ENCODE measurements around the gene SIK2.

SIK2 gene

DNA sequence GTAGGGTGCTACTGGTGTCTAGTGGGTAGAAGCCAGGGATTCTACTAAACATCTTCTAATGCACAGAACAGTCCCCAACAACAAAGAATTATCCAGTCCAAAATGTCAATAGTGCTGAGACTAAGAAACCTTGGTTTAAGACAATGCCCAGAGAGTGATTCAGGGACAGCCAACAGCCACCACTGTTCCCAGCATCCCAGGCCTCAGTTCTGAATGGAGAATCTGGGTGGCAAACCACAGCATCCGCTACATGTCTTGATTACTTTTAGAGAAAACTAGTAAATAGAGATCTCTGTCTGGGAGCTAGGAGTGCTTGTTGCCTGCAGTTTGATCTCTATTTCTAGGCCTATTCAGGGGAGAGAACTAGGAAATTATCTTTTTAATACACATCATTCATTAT lies 20.9 kb upstream of the SIK2 start:
- H3K4me3 ChIP-seq (ENCODE audit: low read depth, low read length) = no peak overlapping the region
- DNase-seq (ENCODE audit: low read depth) = no peak
- TF ChIP-seq, protein P1, sequence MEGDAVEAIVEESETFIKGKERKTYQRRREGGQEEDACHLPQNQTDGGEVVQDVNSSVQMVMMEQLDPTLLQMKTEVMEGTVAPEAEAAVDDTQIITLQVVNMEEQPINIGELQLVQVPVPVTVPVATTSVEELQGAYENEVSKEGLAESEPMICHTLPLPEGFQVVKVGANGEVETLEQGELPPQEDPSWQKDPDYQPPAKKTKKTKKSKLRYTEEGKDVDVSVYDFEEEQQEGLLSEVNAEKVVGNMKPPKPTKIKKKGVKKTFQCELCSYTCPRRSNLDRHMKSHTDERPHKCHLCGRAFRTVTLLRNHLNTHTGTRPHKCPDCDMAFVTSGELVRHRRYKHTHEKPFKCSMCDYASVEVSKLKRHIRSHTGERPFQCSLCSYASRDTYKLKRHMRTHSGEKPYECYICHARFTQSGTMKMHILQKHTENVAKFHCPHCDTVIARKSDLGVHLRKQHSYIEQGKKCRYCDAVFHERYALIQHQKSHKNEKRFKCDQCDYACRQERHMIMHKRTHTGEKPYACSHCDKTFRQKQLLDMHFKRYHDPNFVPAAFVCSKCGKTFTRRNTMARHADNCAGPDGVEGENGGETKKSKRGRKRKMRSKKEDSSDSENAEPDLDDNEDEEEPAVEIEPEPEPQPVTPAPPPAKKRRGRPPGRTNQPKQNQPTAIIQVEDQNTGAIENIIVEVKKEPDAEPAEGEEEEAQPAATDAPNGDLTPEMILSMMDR (conservative IDR thresholded peaks at IDR 0.05; ENCODE audit: low read depth, low read length) = no peak

DNA sequence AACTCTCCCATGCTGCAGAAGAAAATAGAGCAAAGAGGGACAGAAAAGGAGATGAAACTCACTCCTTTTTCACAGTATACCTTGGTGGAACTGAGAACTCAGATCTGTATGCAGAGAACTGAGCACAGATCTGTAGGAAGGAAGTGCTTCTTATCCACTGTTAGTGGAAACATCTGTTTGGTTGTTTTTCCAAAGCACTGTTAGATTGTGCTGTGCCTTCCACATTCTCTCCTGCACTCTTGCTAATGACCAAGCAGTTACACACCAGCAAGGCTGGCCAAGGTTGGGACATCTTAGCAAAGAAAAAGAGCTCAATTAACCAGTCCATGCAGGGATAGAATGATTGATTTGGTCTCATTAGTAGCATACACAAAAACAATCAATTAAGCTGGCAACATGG lies 20.1 kb upstream of the SIK2 start:
- no peak for DNase-seq (ENCODE audit: low read depth)
- TF ChIP-seq, protein P1 (conservative IDR thresholded peaks at IDR 0.05; ENCODE audit: low read depth, low read length) = no peak
- H3K4me3 ChIP-seq (ENCODE audit: low read depth, low read length) = no peak overlapping the region

DNA sequence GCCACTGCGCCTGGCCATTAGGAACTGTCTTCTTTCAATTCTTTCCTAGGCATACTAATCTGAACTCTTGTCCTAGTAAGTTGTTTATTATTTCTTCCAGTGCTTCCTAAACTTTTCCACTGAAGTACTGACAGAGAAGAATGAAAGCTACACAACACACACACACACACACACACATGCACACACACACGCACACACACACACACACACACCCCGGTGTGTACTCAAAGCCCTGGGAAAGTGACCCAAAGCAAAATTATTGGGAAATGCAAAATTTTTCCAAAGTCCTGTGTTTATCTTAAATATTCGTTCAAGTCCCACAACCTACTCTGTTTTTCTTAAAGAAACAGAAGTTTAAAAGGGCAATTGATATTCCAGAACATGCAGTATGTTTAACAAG lies 19.4 kb upstream of the SIK2 start:
- TF ChIP-seq, protein P1 (conservative IDR thresholded peaks at IDR 0.05; ENCODE audit: low read depth, low read length) = no peak
- H3K4me3 ChIP-seq (ENCODE audit: low read depth, low read length) = no peak overlapping the region
- DNase-seq (ENCODE audit: low read depth) = peak; percentile 70

DNA sequence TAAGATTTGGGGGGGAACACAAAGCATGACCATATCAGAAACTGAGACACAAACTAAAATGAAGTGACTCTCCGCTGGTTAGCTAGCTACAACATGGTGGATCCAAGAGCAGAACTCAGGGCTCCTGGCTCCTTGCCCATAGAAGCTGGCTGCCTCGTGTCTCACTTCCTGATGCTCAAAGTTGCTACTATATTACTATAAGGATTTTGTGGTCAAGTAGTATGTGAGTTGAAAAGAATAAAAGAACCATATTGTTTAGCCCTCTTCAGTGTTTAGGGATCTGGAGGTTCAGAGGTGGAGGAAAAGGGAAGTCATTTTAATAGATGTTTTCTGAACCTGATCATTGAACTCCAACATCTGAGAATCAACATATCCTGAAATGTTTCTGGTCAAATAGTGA lies 16.9 kb upstream of the SIK2 start:
- no peak overlapping the region for H3K4me3 ChIP-seq (ENCODE audit: low read depth, low read length)
- TF ChIP-seq, protein P1 (conservative IDR thresholded peaks at IDR 0.05; ENCODE audit: low read depth, low read length) = no peak
- peak; percentile 76 for DNase-seq (ENCODE audit: low read depth)

DNA sequence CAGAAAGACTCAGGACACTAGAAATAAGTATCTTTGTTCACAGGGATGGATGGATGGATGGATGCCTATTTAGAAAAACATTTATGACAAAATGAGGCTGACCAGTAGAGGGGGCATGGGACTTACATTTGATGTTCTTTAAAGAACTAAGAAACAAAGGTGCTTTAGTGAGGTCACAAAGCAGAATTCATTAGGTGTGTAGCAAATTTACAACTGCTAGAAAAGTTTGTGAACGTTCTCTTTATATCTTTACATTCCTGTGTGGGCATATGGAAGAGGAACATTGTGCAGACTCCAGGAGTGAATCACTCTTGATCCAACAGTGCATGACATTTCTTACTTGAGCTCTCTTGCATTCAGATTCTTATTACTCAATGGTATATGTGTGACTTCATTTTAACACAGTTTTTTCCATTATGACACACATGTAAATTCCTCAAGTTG lies 15.8 kb upstream of the SIK2 start:
- DNase-seq (ENCODE audit: low read depth) = peak; percentile 77
- no peak overlapping the region for H3K4me3 ChIP-seq (ENCODE audit: low read depth, low read length)
- TF ChIP-seq, protein P1 (conservative IDR thresholded peaks at IDR 0.05; ENCODE audit: low read depth, low read length) = peak; percentile 61

DNA sequence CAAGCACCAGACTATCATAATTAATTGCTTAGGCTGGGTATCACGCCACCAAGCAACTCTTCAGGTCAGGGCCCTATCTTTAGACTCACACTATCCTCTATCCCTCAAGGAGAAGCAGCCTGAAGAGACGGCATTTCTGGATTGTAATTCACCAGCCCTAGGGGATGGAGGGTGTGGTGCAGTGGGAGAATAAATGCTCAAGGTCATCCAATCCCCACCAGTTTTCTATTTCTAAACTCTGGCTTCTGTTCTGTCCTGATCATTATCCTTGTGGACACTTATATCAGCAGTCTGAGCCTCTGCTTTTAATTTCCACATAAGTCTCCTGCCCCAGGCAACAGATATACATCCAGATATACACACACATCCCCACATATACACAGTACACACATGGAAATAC lies 13.1 kb upstream of the SIK2 start:
- H3K4me3 ChIP-seq (ENCODE audit: low read depth, low read length) = no peak overlapping the region
- DNase-seq (ENCODE audit: low read depth) = no peak
- TF ChIP-seq, protein P1 (conservative IDR thresholded peaks at IDR 0.05; ENCODE audit: low read depth, low read length) = no peak

DNA sequence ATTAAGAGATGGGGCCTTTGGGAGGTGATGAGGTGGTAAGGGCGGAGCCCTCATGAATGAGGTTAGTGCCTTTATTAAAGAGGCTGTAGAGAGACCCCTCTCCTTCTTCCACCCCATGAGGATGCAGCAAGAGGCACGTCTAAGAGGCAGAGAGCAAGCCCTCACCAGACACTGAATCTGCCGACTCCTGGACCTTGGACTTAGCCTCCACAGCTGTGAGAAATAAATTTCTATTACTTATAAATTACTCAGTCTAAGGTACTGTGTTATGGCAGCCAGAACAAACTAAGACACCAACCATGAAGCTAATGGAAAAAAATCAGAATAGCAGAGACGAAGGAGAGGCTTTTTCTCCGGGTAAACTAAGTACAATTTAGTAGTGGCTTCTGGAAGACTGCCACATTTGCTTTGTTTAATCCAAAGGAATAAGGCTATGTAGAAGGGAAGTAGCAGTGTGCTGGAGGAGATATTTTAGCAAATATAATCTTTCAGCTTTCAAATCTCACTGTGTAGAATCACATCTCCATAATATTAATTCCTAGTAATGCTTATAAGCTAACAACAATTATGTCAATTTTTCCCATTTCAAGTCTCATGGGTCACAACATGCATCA lies 12.3 kb upstream of the SIK2 start:
- TF ChIP-seq, protein P1 (conservative IDR thresholded peaks at IDR 0.05; ENCODE audit: low read depth, low read length) = no peak
- no peak overlapping the region for H3K4me3 ChIP-seq (ENCODE audit: low read depth, low read length)
- DNase-seq (ENCODE audit: low read depth) = no peak

Measured in choroid plexus epithelial cell (primary cell).